ENCODE data around the gene LMO7.

Gene LMO7

GRCh38 chr13:75855216-75855615 lies 219.1 kb downstream of the LMO7 start:
- peaks cover 2% of the 10 kb centered on the region for H3K9me3 ChIP-seq (ENCODE audit: insufficient read depth, low read depth, low read length)
- no peak overlapping the region for H2BK5ac ChIP-seq (ENCODE audit: low read depth, low read length, poor library complexity)
- H3K4me1 ChIP-seq (ENCODE audit: control insufficient read depth in 1 of 2, insufficient read depth in 2 of 2, low read length in 2 of 2) = no peaks in the 10 kb centered on the region
- no peak overlapping the region for H2BK12ac ChIP-seq (ENCODE audit: low read length)
- no peak overlapping the region for H3K18ac ChIP-seq (ENCODE audit: low read length)
- H3K4me3 ChIP-seq (ENCODE audit: low read depth, low read length) = no peak overlapping the region
- no peaks in the 10 kb centered on the region for H3K79me2 ChIP-seq (ENCODE audit: control insufficient read depth, insufficient read depth, low read length, poor library complexity)
- no peak overlapping the region for H3K4ac ChIP-seq (ENCODE audit: low read depth, low read length)
- no peak overlapping the region for H3K9ac ChIP-seq (ENCODE audit: low read length)
- H4K91ac ChIP-seq (ENCODE audit: low read depth, low read length) = no peak overlapping the region
- no peaks in the 10 kb centered on the region for H3K79me1 ChIP-seq (ENCODE audit: low read length)
- H4K8ac ChIP-seq (ENCODE audit: low read depth, low read length) = no peak overlapping the region
- H3K27me3 ChIP-seq (ENCODE audit: insufficient read depth, low read length) = no peaks in the 10 kb centered on the region
- WGBS (ENCODE audit: extremely low coverage, insufficient coverage, insufficient read length) = no CpG with 5 or more reads among the region's 6 CpGs
- no peak overlapping the region for H3K4me2 ChIP-seq (ENCODE audit: low read length)
- no peak overlapping the region for H4K12ac ChIP-seq (ENCODE audit: low read depth, low read length)
- H3K23ac ChIP-seq (ENCODE audit: low read length) = no peak overlapping the region
- H2AK5ac ChIP-seq (ENCODE audit: low read length) = no peak overlapping the region
- DNase-seq = no peak
- H2BK120ac ChIP-seq (ENCODE audit: insufficient read depth, low read length, poor library complexity) = no peak overlapping the region
- H3K14ac ChIP-seq (ENCODE audit: low read length) = no peak overlapping the region
- H3K36me3 ChIP-seq (ENCODE audit: control insufficient read depth in 1 of 2, insufficient read depth in 2 of 2, low read length in 2 of 2) = peaks cover 9 to 15% of the 10 kb centered on the region in 2 experiments
- no peak overlapping the region for H2AFZ ChIP-seq (ENCODE audit: insufficient read depth, low read length, poor library complexity)
- H3K27ac ChIP-seq (ENCODE audit: low read depth, low read length) = no peak overlapping the region

DNA sequence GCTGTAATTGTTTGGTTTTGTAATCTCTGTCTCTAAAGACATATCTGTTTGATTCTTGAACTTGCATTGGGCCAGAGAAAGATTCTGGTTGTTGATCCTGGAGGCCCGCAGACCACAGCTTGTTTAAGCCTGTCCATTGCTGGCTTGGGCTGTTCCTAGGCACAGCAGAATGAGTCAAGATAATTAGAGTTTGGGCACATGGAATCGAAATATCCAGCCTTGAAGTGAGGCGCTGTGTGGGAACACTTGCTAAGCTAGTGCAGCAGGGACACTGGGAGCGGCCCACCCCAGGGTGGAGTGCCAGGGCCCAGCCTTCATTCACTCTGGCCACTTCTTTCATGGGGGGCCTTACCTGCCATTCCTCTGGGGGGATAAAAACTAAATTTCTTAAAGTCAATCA lies 219.7 kb downstream of the LMO7 start:
- Histone ChIP-seq H4K91ac (ENCODE audit: low read depth, low read length) (no peak overlapping the region), H3K9me3 (ENCODE audit: insufficient read depth, low read depth, low read length) (peaks cover 2% of the 10 kb centered on the region), H2BK120ac (ENCODE audit: insufficient read depth, low read length, poor library complexity) (no peak overlapping the region), H3K4me1 (ENCODE audit: control insufficient read depth in 1 of 2, insufficient read depth in 2 of 2, low read length in 2 of 2) (no peaks in the 10 kb centered on the region), H3K27ac (ENCODE audit: low read depth, low read length) (no peak overlapping the region), H2BK5ac (ENCODE audit: low read depth, low read length, poor library complexity) (no peak overlapping the region), H3K4me2 (ENCODE audit: low read length) (no peak overlapping the region), H3K27me3 (ENCODE audit: insufficient read depth, low read length) (no peaks in the 10 kb centered on the region), H3K18ac (ENCODE audit: low read length) (no peak overlapping the region), H4K8ac (ENCODE audit: low read depth, low read length) (no peak overlapping the region), H3K36me3 (ENCODE audit: control insufficient read depth in 1 of 2, insufficient read depth in 2 of 2, low read length in 2 of 2) (peaks cover 7 to 13% of the 10 kb centered on the region in 2 experiments), H3K4me3 (ENCODE audit: low read depth, low read length) (no peak overlapping the region), H3K4ac (ENCODE audit: low read depth, low read length) (no peak overlapping the region), H3K79me2 (ENCODE audit: control insufficient read depth, insufficient read depth, low read length, poor library complexity) (no peaks in the 10 kb centered on the region), H3K9ac (ENCODE audit: low read length) (no peak overlapping the region), H2AFZ (ENCODE audit: insufficient read depth, low read length, poor library complexity) (no peak overlapping the region), H2BK12ac (ENCODE audit: low read length) (no peak overlapping the region), H3K79me1 (ENCODE audit: low read length) (no peaks in the 10 kb centered on the region), H2AK5ac (ENCODE audit: low read length) (no peak overlapping the region), H3K23ac (ENCODE audit: low read length) (no peak overlapping the region), H3K14ac (ENCODE audit: low read length) (no peak overlapping the region), H4K12ac (ENCODE audit: low read depth, low read length) (no peak overlapping the region)
- no CpG with 5 or more reads among the region's 4 CpGs for WGBS (ENCODE audit: extremely low coverage, insufficient coverage, insufficient read length)
- DNase-seq = no peak

GRCh38 chr13:75857291-75857690 lies 221.2 kb downstream of the LMO7 start:
- no peak overlapping the region for H3K9ac ChIP-seq (ENCODE audit: low read length)
- H2AFZ ChIP-seq (ENCODE audit: insufficient read depth, low read length, poor library complexity) = no peak overlapping the region
- H2BK5ac ChIP-seq (ENCODE audit: low read depth, low read length, poor library complexity) = no peak overlapping the region
- H2BK120ac ChIP-seq (ENCODE audit: insufficient read depth, low read length, poor library complexity) = no peak overlapping the region
- no peak overlapping the region for H3K4me3 ChIP-seq (ENCODE audit: low read depth, low read length)
- no peak overlapping the region for H2BK12ac ChIP-seq (ENCODE audit: low read length)
- H3K4me2 ChIP-seq (ENCODE audit: low read length) = no peak overlapping the region
- H3K18ac ChIP-seq (ENCODE audit: low read length) = no peak overlapping the region
- no peak overlapping the region for H4K8ac ChIP-seq (ENCODE audit: low read depth, low read length)
- H2AK5ac ChIP-seq (ENCODE audit: low read length) = no peak overlapping the region
- no peaks in the 10 kb centered on the region for H3K79me2 ChIP-seq (ENCODE audit: control insufficient read depth, insufficient read depth, low read length, poor library complexity)
- no peak overlapping the region for H3K14ac ChIP-seq (ENCODE audit: low read length)
- no peak for DNase-seq
- H3K27me3 ChIP-seq (ENCODE audit: insufficient read depth, low read length) = no peaks in the 10 kb centered on the region
- H3K23ac ChIP-seq (ENCODE audit: low read length) = no peak overlapping the region
- WGBS (ENCODE audit: extremely low coverage, insufficient coverage, insufficient read length) = no CpG with 5 or more reads among the region's 1 CpG
- no peak overlapping the region for H4K91ac ChIP-seq (ENCODE audit: low read depth, low read length)
- peaks cover 6 to 11% of the 10 kb centered on the region in 2 experiments for H3K36me3 ChIP-seq (ENCODE audit: control insufficient read depth in 1 of 2, insufficient read depth in 2 of 2, low read length in 2 of 2)
- H3K27ac ChIP-seq (ENCODE audit: low read depth, low read length) = no peak overlapping the region
- no peaks in the 10 kb centered on the region for H3K4me1 ChIP-seq (ENCODE audit: control insufficient read depth in 1 of 2, insufficient read depth in 2 of 2, low read length in 2 of 2)
- H3K9me3 ChIP-seq (ENCODE audit: insufficient read depth, low read depth, low read length) = peaks cover 2% of the 10 kb centered on the region
- H4K12ac ChIP-seq (ENCODE audit: low read depth, low read length) = no peak overlapping the region
- no peak overlapping the region for H3K4ac ChIP-seq (ENCODE audit: low read depth, low read length)
- H3K79me1 ChIP-seq (ENCODE audit: low read length) = no peaks in the 10 kb centered on the region

DNA sequence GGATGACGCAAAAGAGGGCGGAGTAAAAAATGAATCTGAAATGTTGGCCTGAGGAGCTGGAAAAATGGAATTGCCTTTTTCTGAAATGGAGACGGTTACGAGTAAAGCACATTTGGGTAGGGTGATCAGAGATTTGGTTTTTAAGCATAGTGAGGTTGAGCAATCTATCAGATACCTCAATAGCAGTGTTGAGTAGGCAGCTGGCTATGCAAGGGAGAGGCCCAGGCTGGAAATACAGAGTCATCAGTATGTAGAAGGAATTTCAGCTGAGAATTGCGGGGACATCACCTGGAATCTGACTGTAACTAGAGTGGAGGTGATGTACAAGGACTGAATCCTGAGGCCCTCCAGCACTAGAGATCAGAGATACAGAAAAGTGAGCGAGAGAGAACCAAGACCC lies 224.8 kb downstream of the LMO7 start:
- Histone ChIP-seq H3K23ac (ENCODE audit: low read length) (no peak overlapping the region), H3K27ac (ENCODE audit: low read depth, low read length) (no peak overlapping the region), H2BK5ac (ENCODE audit: low read depth, low read length, poor library complexity) (no peak overlapping the region), H3K79me1 (ENCODE audit: low read length) (no peaks in the 10 kb centered on the region), H2AFZ (ENCODE audit: insufficient read depth, low read length, poor library complexity) (no peak overlapping the region), H4K12ac (ENCODE audit: low read depth, low read length) (no peak overlapping the region), H3K4me2 (ENCODE audit: low read length) (no peak overlapping the region), H3K36me3 (ENCODE audit: control insufficient read depth in 1 of 2, insufficient read depth in 2 of 2, low read length in 2 of 2) (peaks cover 0 to 4% of the 10 kb centered on the region in 2 experiments), H3K9ac (ENCODE audit: low read length) (no peak overlapping the region), H4K91ac (ENCODE audit: low read depth, low read length) (no peak overlapping the region), H2AK5ac (ENCODE audit: low read length) (no peak overlapping the region), H3K9me3 (ENCODE audit: insufficient read depth, low read depth, low read length) (no peaks in the 10 kb centered on the region), H3K79me2 (ENCODE audit: control insufficient read depth, insufficient read depth, low read length, poor library complexity) (no peaks in the 10 kb centered on the region), H4K8ac (ENCODE audit: low read depth, low read length) (no peak overlapping the region), H2BK120ac (ENCODE audit: insufficient read depth, low read length, poor library complexity) (no peak overlapping the region), H3K4me1 (ENCODE audit: control insufficient read depth in 1 of 2, insufficient read depth in 2 of 2, low read length in 2 of 2) (no peaks in the 10 kb centered on the region), H3K27me3 (ENCODE audit: insufficient read depth, low read length) (no peaks in the 10 kb centered on the region), H3K4me3 (ENCODE audit: low read depth, low read length) (no peak overlapping the region), H3K14ac (ENCODE audit: low read length) (no peak overlapping the region), H3K4ac (ENCODE audit: low read depth, low read length) (no peak overlapping the region), H2BK12ac (ENCODE audit: low read length) (no peak overlapping the region), H3K18ac (ENCODE audit: low read length) (no peak overlapping the region)
- DNase-seq = peak; percentile 3 to 43
- WGBS (ENCODE audit: extremely low coverage, insufficient coverage, insufficient read length) = no CpG with 5 or more reads among the region's 6 CpGs

All from trophoblast cell (in vitro differentiated cells and primary cell).